HG03521 (cell line): ENCODE measurements around the gene SERPING1.

Experiments used
- ATAC-seq: cut with Tn5 transposase; IDR thresholded peaks from one replicate; pipeline ENCODE4 v1.9.1; 2021; ENCODE audit warnings: mild to moderate bottlenecking, moderate library complexity; ENCODE audit not compliant: unreplicated experiment

Gene SERPING1

DNA sequence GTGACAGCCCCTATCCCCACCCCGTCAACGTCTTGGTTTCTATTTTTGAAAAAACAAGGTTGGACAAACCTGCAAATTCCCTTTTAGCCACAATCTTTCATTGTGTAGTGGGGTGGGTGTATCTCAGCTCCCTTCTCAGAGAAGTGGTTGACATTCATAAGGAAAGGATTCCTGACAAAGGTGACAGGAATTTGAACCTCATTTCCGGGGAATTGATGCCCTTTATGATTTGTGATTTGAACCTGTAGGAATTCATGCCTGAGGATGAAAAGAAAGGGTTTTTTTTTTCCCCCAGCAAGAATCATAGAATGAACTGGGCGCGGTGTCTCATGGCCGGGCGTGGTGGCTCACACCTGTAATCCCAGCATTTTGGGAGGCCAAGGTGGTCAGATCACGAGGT lies 37.8 kb downstream of the SERPING1 start:
- no peak for ATAC-seq

DNA sequence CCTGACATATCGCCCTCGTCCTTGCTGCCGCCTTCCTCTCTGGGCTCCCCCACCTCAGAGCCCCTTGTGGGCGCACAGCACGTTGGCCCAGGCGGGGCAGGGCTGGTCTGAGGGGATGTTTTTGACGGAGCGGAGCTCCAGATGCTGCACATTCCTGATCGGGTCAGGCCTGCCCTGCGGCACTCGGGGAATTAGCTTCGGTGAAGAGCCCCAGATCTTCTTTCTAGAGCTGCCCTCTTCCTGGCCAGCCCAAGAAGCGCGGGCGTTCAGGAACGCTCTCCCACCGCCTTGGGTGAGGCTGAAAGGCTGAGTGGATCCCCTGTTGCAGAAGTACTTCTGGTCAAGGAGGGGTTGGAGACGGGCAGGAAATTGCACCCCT lies 40.1 kb downstream of the SERPING1 start:
- no peak for ATAC-seq

DNA sequence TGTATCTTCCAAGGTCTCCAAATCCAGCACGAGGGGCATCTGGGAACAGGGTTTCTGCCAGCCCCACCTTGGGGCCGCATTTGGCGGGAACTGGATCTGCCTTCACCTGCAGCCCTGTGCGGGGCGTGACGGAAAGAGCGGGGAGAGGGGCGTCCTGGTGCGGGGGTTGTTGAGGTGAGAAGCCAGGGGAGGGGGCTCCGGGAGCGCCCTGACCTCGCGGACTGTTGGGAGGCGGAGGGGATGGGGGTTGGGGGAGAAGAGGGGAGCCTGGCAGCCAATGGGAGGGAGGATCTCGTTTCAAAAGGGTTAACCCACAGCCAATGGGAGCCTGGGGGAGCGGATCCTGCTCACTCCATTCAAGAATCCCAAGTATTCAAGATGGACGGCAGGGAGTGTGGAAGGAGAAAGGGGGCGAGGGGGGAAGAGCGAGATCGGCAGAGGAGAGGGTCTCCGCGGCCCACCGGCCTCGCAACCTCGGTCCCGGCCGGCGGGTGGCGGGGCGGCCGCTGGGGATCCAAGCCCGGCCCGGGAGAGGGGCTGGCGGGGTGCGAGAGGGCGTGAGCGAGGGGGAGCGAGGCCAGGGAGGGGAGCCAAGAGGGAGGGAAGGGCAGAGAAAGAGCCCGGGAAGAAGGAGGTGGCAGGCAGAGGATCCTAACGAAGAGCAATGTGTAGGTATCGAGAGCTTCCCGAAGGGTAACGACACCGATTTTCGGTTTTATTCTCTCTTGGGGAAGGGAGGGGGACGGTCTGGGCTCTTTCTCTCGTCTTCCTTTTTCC lies 40.7 kb downstream of the SERPING1 start:
- no peak for ATAC-seq

DNA sequence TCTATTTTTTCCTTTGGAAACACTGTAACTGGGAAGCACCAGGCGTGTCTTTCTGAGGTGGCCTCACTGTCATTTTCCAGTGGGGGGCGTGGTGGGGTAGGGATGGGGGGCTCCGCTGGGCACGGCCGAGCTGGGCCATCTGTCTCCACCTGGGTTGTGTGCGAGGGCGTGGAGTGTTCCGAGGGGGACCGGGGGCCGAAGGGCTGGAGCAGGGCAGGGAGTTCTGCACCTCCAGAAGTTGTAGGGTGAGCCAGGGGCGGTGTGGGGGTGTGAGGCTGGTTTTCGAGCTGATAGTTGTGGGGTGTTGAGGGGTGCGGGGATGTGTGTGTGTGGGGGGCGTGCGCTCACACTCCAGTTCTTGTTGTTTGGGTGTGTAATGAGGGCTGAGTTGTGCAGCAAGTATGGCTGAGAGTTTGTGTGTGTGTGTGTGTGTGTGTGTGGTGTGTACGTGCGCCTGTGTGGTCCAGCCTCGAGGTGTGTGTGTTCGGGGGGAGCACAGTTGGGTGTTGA lies 41.4 kb downstream of the SERPING1 start:
- no peak for ATAC-seq

DNA sequence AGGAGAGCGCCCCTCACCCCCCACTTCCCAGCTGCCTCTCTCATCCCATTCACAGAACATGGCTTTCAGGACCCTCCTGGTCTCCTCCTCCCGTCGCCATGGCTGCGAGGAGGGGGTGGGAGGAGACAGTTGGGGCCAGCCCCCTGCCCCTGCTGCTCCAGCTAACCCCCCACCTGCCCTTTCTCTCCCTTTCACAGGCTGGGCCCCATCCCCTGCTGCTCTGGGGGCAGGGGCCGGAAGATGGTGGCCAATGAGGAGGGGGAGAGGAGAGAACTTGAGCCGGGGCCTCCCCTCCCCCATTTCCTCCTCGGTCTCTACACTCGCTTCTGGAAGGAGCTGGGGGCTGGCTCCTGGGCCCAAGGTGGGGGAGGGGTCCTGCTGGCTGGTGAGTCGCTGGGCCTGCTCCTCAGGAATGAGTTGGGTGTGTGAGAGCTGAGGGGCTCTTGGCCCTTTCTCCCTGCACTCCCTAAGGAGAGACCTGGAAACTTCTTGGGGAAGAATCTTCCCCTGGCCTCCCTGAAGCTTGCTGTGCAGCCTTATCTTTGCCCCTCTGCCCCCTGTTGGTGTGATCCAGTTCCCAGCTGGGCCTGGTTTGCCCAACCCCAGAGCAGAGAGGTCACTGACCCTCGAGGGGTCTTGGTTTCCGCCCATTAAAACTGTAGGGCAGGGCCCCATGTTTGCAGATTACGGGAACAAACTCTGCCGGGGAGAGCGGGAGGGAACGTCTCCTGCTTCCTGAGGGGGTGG lies 42.0 kb downstream of the SERPING1 start:
- ATAC-seq, result no peak

DNA sequence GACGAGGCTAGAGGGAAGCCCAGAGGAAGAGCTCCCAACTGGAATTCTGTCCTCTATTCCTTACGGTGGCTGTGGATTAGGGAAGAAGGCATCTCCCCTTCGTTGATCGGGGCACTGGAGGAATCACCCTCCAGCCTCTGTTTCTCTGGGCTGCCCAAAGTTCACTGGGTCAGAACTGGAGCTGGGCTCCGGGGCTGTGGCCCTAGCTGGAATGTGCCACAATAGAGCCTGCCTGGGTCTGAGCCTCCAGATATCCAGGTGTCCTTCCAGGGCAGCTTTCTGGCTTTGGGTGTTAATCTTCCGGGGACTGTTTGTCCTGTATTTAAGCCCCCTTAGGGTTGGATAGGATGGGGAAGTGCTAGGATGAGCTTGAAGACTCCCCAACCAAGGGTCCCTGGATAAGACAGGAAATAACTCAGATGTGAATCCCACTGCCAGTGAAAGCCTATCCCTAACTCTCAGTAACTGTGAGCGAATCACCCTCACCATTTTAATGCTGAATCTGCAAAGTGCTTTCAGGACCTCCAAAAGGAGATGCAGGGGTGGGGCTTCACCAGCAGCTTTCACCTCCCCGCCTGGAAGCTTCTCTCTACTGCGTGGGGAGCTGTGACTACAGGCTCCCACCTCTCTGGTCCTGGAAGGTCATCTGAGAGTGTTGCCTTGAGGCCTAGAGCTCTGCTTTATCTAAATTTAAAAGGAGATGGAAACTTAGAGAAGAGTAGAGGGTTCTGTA lies 42.7 kb downstream of the SERPING1 start:
- ATAC-seq, result no peak

DNA sequence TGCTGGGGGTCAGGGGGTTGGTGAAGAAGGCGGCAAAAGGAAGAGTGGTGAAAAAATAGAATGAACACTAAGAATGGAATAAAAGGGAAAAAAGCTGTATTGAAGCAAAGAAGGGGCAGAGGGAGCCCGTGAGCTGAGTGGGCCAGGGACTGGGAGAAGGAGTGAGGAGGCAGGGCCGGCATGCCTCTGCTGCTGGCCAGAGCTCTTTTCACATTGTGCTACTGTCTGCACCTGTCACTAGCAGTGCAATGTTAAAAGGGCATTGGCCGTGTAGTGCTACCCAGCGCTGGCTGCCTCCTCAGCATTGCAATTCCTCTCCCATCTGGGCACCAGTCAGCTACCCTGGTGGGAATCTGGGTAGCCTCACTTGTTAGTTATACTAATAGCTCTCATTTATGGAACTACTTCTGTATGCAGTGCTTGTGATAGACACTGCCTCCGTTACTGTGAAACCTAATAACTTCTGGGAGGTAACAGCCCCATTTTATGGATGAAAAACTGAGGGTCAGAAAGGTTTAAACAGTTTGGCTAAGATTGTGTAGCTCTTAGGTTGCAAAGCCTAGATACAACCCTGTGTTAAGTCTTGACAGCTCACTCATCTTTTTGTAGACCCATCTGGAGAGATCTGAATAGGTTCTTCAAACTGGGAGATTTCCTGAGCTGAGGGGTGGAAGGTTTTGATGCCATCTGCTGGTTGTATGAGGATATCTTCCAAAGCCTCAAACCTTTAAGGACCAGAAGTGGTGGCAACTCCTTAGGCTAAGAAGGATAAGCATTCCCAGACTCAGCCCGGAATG lies 43.7 kb downstream of the SERPING1 start:
- no peak for ATAC-seq

DNA sequence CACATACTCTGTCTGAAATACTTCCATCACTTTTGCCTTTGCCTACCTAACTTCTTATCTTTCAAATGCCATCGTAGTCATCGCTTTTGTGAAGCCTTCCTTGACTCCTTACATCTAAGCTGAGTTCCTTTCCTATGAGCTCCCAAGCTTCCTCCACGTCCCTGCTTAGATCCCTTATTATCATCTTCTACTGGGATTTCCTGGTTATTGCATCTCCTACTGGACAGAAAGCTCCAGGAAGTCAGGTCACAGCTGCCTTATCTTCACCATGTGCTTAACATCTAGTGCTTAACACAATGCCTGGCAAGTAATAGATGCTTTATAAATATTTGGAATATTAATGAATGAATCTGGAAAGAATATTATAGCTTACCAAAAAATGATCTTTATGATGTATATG lies 46.3 kb downstream of the SERPING1 start:
- no peak for ATAC-seq

DNA sequence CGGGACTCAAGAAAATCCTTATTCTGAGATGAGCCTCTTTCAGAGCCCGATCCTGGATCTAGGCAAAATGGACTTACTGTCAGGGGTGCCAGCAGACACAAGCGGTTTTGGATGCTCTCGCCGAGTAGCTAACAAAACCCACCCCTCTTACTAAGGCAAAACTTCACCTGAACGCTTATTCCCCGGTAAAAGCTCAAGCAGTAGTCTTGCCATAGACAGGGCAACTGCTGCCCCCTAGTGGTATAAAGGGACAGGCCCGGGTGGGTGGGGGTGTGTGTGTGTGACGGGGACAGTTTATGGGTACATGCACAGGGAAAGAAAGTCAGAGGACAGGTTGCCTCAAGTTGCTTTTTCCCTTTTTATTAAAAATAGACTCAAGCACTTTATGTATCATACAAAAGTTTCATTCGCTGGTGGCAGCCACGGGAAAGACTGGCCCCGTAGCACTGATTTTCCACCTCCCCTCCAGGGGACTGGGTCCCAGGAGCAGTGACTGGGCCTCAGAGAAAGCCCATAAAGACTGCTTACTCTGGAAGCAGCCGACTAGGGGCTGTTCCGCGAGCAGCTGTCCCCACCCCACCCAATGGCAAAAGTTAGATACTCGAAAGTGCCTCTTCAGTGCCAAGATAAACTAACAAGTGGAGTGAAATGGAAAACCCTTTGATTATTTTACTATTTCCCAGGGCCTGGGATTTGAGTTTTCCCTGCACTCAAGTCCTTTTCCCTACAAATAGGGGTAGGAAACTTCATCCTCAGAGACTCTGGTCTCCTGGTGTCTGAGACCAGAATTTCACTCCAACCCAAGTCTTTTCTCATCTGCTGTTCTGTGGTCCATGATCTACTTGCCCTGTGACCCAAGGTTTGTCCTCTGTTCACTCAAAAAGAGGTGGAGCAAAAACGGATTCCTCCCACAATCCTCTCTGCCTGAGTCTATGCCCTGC lies 47.5 kb downstream of the SERPING1 start:
- peak; percentile 63 for ATAC-seq

DNA sequence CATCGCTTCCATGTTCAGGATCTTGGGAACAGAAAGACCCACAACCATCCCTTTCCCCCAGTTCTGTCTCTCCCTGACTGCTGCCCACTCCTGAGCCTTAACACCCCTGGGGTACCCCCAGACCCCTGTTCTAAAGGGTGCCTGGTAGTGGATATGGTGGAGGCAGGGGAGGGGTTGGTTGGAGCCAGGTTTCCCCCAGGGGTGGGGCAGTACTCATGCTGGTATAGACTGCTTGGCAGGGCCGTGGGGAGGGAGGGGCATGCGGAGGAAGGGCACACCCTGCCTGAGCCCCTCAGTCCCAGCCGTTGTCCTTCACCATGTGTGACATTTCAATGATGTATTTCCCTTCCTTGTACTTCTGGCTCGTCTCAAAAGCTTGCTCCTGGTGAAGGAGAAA lies 48.2 kb downstream of the SERPING1 start:
- no peak for ATAC-seq

DNA sequence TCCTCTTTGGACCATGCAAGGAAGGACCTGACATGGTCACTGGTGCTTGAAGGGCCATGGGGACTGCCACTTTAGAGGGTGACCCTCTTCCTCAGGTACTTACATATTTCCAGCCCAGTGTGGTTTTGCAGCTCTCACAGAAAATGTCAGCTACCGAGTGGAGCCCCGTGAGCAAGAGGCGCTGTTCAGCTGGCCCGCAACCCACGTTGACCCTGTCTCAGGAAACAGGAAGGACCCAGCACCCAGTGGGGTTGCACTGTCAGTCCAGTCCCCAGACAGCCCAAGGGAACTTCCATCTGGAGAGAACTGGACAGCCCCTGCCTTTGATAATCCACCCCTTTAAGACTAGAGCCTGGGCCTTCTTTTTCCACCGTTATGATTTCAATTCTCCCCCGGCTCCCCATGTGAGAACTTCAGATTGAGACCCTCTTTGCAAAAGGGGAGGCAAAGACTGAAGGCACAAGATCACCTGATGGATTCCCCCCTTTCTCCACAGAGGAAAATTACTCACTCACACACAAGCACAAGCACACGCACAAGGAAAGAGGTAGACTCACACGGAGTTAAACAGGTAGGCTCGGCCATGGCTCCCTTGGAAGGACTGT lies 48.8 kb downstream of the SERPING1 start:
- no peak for ATAC-seq

DNA sequence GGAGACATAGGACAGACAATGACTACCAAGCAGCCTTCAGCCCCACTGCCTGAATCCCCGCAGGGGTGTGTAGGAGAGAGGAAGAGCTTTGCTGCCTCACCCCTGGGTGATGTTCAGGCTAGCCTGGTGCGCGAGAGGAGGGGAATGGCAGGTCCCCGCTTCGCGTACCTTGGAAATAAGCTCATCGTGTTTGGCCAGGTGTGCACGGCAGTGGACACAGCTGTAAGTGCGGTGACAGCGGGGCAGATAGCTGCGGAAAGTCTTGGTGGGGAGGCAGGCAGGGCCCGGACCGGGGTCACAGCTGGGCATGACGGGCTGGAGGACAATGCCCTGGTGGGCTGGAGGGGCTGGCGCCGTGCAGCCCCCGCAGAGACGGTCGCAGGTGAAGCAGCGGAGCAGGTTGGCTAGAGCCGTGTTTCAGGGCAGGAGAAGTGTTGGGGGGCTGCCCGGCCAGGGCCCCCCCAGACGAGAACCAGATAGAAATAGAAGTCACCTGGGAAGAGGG lies 49.4 kb downstream of the SERPING1 start:
- ATAC-seq, result no peak

DNA sequence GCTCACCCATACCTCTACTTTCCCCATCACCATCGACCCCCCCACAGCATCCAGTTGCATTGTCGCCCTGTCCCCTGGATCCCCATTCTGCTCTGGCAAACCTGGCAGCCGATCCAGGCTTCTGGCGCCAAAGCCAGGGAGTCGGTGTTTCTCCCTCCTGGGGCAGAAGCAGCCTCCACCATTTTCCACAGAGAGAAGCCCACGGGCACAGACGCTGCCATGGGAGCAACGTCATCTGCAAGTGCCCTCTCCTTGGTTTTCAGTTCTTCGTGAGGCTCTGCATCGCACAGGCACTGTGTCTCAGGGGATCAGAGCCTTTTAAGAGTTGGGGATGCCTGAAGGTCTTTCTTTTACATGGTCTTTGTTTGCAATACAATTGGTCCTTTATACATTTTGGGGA lies 49.9 kb downstream of the SERPING1 start:
- no peak for ATAC-seq

DNA sequence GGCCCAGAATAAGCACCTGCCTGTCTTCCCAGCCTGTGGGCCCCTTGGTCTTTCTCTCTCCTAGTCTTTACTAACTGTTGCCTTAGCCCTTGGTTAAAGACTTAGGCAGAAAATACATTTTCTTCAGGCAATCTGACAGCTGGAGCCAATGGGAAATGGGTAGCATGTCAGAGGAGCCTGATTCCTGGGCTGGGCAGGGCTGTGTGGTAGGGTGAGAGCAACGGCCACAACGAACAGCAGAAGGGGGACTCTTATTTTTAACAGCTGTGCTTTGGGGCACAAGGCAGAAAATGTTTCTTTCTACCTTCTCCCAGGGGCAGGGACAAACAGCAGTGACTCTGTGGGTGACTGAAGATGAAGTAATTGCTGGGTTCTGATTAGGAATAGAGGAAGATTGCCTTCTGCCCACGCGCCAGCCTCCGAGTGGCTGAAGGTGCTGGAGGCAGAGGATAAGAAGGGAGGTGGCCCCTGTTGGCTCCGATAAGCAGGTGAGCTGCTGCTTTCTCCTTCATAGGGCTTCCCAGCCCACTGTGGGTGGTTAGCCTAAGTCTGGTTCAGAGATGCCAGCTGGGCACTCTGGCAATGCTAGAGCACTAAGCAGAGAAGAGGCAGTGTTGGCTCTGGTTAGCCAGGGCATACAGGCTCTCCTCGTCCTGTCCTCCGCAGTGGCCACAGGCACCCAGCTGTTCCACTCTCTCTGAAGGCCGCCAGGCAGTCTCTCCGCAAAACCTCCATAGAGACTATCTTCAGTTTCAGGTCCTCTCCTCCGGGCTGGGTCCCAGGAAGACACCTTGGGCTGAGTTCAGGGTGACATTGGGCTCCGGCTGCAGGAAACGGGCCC lies 50.7 kb downstream of the SERPING1 start:
- no peak for ATAC-seq

DNA sequence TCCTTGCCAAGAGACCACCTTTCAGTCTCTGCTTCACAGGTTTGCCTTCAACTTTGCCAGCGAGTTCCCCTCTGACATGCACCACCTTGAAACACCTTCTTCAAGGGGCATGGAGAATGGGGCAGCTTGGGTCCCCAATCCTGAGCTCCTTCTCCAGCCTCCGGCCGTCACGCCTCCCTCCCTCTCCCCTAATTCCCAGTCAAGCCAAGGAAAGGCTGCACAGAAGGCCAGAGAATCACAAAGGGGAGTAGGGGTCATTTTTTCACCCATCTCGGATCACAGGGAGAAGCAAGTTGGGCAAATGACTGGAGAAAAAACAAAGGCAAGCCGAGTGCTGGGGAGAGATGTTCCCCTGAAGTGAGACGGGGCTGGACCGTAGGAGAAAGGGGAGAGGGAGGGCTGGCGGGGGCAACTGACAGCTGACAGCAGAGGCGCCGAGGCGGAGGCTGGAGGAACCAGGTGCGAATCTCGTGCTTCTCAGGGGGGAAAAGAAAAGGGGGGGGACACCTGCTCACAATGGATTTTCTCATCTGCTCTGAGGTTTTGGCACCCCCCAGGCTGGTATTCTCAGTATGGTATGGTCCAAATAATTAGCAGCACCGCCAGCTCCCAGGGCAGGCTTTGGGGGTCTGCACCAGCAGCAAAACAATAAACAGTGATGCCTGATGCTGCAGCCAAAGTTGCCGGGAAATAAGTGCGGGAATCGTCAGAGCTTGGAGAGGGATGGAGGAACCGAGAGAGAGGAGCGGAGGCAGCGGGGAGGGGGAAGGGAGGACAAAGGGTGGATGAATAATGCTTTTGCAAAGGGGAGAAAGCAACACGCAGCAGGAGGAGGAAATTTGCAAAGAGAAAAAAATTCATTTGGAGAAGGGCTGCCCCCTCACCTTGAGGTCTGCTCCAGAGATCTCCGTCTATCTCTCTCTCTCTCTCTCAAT lies 51.6 kb downstream of the SERPING1 start:
- ATAC-seq, result no peak

DNA sequence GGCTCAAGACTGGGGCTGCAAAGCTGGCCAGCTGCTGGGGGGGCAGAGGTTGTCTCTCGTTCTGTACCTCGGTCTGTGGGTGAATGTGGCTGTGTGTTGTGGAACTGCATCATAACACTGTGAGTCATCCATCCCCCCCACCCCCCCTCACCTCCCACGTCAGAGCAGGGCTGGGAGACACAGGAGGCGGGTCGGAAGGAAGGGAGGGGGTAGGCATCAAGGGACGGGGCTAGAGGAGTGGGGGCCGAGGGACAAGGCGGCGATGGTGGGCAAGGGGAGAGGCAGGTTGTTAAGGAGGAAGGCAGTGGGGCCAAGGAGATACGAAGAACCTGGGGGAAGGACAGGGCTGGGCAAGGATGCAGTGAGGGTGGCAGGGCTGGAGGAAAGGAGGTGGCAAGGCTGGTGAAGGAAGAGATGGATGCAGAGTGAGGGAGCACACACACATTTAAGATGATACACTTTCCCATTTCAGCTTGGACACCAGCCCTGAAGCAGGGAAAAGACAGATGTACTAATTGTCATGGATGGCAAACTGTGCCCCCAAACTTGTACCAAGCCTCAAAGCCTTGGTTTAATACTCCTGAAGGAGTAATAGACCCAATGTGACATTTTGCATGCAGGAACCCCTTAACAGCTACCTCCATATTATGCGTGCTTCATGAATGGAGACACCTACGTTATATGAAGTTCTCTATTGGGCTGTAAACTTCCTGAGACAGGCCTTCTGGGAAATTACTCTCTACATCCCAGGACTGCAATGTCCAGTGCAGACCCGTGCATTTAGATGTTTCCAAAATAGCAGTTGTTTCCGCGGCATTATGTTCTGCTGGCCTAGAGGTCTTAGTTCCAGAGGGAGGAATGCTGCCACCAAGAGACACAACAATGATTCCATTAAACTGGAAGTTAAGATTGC lies 52.6 kb downstream of the SERPING1 start, which contains the start of gene YPEL4:
YPEL4 (minus strand) TSS at position 87 of the 913 bp plus-strand sequence. CDS start 2,805 bp downstream, outside the sequence.
- no peak for ATAC-seq
